SK-N-SH treated with all-trans-retinoic acid at 6 μM for 48 hours (cell line): Measurements from ENCODE around the gene RBBP6.

Experiments used
- ATAC-seq: fragments of 200-7000 bp; cut with Tn5 transposase; 3 replicates; pipeline ENCODE4 v1.9.1; 2020; ENCODE audit warnings: mild to moderate bottlenecking, moderate library complexity
- ARNTL ChIP-seq: fragments of 450-650 bp; formaldehyde crosslinking; IDR thresholded peaks from 2 replicates; pipeline ENCODE4 v1.5.0; 2020; ENCODE audit warnings: low read depth, mild to moderate bottlenecking, moderate library complexity, borderline replicate concordance
- BACH2 ChIP-seq: fragments of 250-450 bp; sonication (Bioruptor Pico); IDR thresholded peaks from 2 replicates; pipeline ENCODE4 v1.9.0; 2021; ENCODE audit warnings: mild to moderate bottlenecking, borderline replicate concordance
- CREB5 ChIP-seq: fragments of 250-450 bp; sonication (Bioruptor Pico); IDR thresholded peaks from 2 replicates; pipeline ENCODE4 v1.5.1; 2020; ENCODE audit warnings: low read depth, mild to moderate bottlenecking, moderate library complexity
- CSDC2 ChIP-seq: fragments of 250-450 bp; sonication (Bioruptor Pico); IDR thresholded peaks from 2 replicates; pipeline ENCODE4 v1.5.0; 2020; ENCODE audit warnings: mild to moderate bottlenecking, moderate library complexity
- CSRNP3 ChIP-seq: fragments of 250-450 bp; sonication (Bioruptor Pico); IDR thresholded peaks from 2 replicates; pipeline ENCODE4 v1.5.1; 2021; ENCODE audit warnings: mild to moderate bottlenecking, moderate library complexity
- ESRRG ChIP-seq: fragments of 250-450 bp; sonication (Bioruptor Pico); IDR thresholded peaks from 2 replicates; pipeline ENCODE4 v1.6.1; 2021; ENCODE audit warnings: mild to moderate bottlenecking
- GLIS3 ChIP-seq: fragments of 250-450 bp; sonication (Bioruptor Pico); IDR thresholded peaks from 2 replicates; pipeline ENCODE4 v1.5.0; 2020; ENCODE audit warnings: mild to moderate bottlenecking, moderate library complexity
- ISL1 ChIP-seq: fragments of 250-450 bp; sonication (Bioruptor Pico); IDR thresholded peaks from 2 replicates; pipeline ENCODE4 v2.1.2; 2022; ENCODE audit warnings: mild to moderate bottlenecking, moderate library complexity
- PATZ1 ChIP-seq: fragments of 250-450 bp; sonication (Bioruptor Pico); IDR thresholded peaks from 2 replicates; pipeline ENCODE4 v1.8.0; 2020; ENCODE audit warnings: mild to moderate bottlenecking, moderate library complexity, borderline replicate concordance
- POU6F1 ChIP-seq: fragments of 250-450 bp; sonication (Bioruptor Pico); IDR thresholded peaks from 2 replicates; pipeline ENCODE4 v1.8.0; 2021; ENCODE audit warnings: low read depth, mild to moderate bottlenecking, moderate library complexity, borderline replicate concordance
- RARB ChIP-seq: fragments of 250-450 bp; sonication (Bioruptor Pico); IDR thresholded peaks from 2 replicates; pipeline ENCODE4 v1.8.0; 2021; ENCODE audit warnings: mild to moderate bottlenecking, moderate library complexity
- SNAI2 ChIP-seq: fragments of 250-450 bp; sonication (Bioruptor Pico); IDR thresholded peaks from 2 replicates; pipeline ENCODE4 v1.5.0; 2020; ENCODE audit warnings: mild to moderate bottlenecking, moderate library complexity
- TCF4 ChIP-seq: fragments of 250-450 bp; sonication (Bioruptor Pico); IDR thresholded peaks from 2 replicates; pipeline ENCODE4 v1.8.0; 2021; ENCODE audit warnings: mild to moderate bottlenecking, moderate library complexity, borderline replicate concordance
- TOX ChIP-seq: fragments of 250-450 bp; sonication (Bioruptor Pico); IDR thresholded peaks from 2 replicates; pipeline ENCODE4 v1.8.0; 2021; ENCODE audit warnings: mild to moderate bottlenecking, moderate library complexity, borderline replicate concordance
- TSHZ2 ChIP-seq: fragments of 250-450 bp; sonication (Bioruptor Pico); IDR thresholded peaks from 2 replicates; pipeline ENCODE4 v1.5.0; 2020; ENCODE audit warnings: mild to moderate bottlenecking, moderate library complexity
- ZC3H10 ChIP-seq: fragments of 250-450 bp; sonication (Bioruptor Pico); IDR thresholded peaks from 2 replicates; pipeline ENCODE4 v1.5.1; 2021; ENCODE audit warnings: mild to moderate bottlenecking, moderate library complexity
- ZFP3 ChIP-seq: fragments of 250-450 bp; sonication (Bioruptor Pico); IDR thresholded peaks from 2 replicates; pipeline ENCODE4 v1.5.0; 2020; ENCODE audit warnings: mild to moderate bottlenecking, moderate library complexity
- ZFP30 ChIP-seq: fragments of 450-650 bp; formaldehyde crosslinking; IDR thresholded peaks from 2 replicates; pipeline ENCODE4 v1.5.0; 2022; ENCODE audit warnings: mild to moderate bottlenecking, moderate library complexity
- ZNF565 ChIP-seq: fragments of 450-650 bp; formaldehyde crosslinking; conservative IDR thresholded peaks from 2 replicates; pipeline ENCODE4 v1.5.0; 2020; ENCODE audit warnings: low read depth, mild to moderate bottlenecking, moderate library complexity
- ZNF70 ChIP-seq: fragments of 450-650 bp; formaldehyde crosslinking; IDR thresholded peaks from 2 replicates; pipeline ENCODE4 v1.5.0; 2020; ENCODE audit warnings: mild to moderate bottlenecking, moderate library complexity
- ZNF8 ChIP-seq: fragments of 450-650 bp; formaldehyde crosslinking; IDR thresholded peaks from 2 replicates; pipeline ENCODE4 v1.5.0; 2020; ENCODE audit warnings: mild to moderate bottlenecking, moderate library complexity

RBBP6 gene

GRCh38 chr16:24539295-24539849 is at the start of gene RBBP6:
Gene RBBP6, plus strand, starts transcription at chr16:24539566. Its CDS starts 1,061 bp downstream, at chr16:24540627.
- ATAC-seq: peak; percentile 91
- TF ChIP-seq ZFP30 (CRISPR knock-in tag) (no peak), TOX (CRISPR knock-in tag) (no peak), POU6F1 (no peak), TSHZ2 (CRISPR knock-in tag) (0 out of 2 replicates have a peak, but pooled peaks have one; percentile 31), GLIS3 (CRISPR knock-in tag) (0 out of 2 replicates have a peak, but pooled peaks have one; percentile 24), RARB (CRISPR knock-in tag) (no peak), ARNTL (no peak)

- TF ChIP-seq ZFP3 (CRISPR knock-in tag) (no peak), GLIS3 (CRISPR knock-in tag) (no peak), TCF4 (no peak), ZNF70 (CRISPR knock-in tag) (no peak), SNAI2 (CRISPR knock-in tag) (no peak), ZNF565 (CRISPR knock-in tag) (no peak)
- ATAC-seq: no peak
These were observed 48.5 kb upstream of the RBBP6 start for GRCh38 chr16:24490866-24491265.

GRCh38 chr16:24491731-24492130 is 47.6 kb upstream of the RBBP6 start:
- ATAC-seq: no peak

More at GRCh38 chr16:24491731-24492130, 47.6 kb upstream of the RBBP6 start:
- no peak for TF ChIP-seq BACH2 (CRISPR knock-in tag)
- no peak for TF ChIP-seq ZNF565 (CRISPR knock-in tag)
- TF ChIP-seq PATZ1 (CRISPR knock-in tag): no peak
- TF ChIP-seq ARNTL: no peak
- TF ChIP-seq TCF4: no peak
- TF ChIP-seq CSRNP3: no peak
- TF ChIP-seq ZFP3 (CRISPR knock-in tag): no peak
- TF ChIP-seq ZNF8 (CRISPR knock-in tag): no peak
- no peak for TF ChIP-seq SNAI2 (CRISPR knock-in tag)
- no peak for TF ChIP-seq POU6F1
- TF ChIP-seq ZC3H10 (CRISPR knock-in tag): no peak
- no peak for TF ChIP-seq ZNF70 (CRISPR knock-in tag)
- TF ChIP-seq GLIS3 (CRISPR knock-in tag): no peak
- no peak for TF ChIP-seq TSHZ2 (CRISPR knock-in tag)
- no peak for TF ChIP-seq ESRRG (CRISPR knock-in tag)
- TF ChIP-seq ZFP30 (CRISPR knock-in tag): no peak
- no peak for TF ChIP-seq ISL1 (CRISPR knock-in tag)
- TF ChIP-seq CREB5 (CRISPR knock-in tag): no peak
- no peak for TF ChIP-seq CSDC2
